Measurements from ENCODE around the gene LMNA. TPM values are rescaled to one million over a fixed set of nuclear protein-coding genes. Genes with fewer than 3 reads are reported as not detected.

Gene LMNA
- total and polyA plus RNA-seq, 10 of the 15 experiments (the other 5 are each of a cell fraction or from before 2014, with no cell fraction given): 0.42 to 334 (median 81.1) TPM

GRCh38 chr1:156115514-156116374, 1.2 kb downstream of the LMNA start:
- DNase-seq (ENCODE audit: low read depth, low spot score): no peak
- RAD21 ChIA-PET (ENCODE audit: unreplicated experiment): interaction anchor here (0.8 to 22.2 kb wide), 6 partner anchors 12 to 173 kb away, joined by 3 to 695 read pairs (median 4); partner anchors contain the start of gene PMF1
- no peaks in the 10 kb centered on the region for H3K36me3 ChIP-seq (ENCODE audit: control insufficient read depth in 2 of 2, insufficient read depth in 2 of 2, low read length in 1 of 2)
- peak overlapping the region; percentile 94 for H3K4me3 ChIP-seq
- H3K9ac ChIP-seq (ENCODE audit: control insufficient read depth, insufficient read depth, low read length): peak overlapping the region; percentile 86
- intact Hi-C loops (cut with micrococcal nuclease; ENCODE audit: unreplicated experiment): no loop called here
- no peaks in the 10 kb centered on the region for H4K20me1 ChIP-seq (ENCODE audit: control insufficient read depth, insufficient read depth)
- CTCF ChIA-PET: interaction anchor here (1.1 to 25.7 kb wide), 6 partner anchors 7 to 109 kb away, joined by 4 to 1294 read pairs (median 5); no protein-coding TSS in a partner anchor
- ATAC-seq: peak; percentile 2
- H3K27ac ChIP-seq (ENCODE audit: control insufficient read depth, insufficient read depth): peak overlapping the region; percentile 53
- peak overlapping the region; percentile 79 for H3K4me2 ChIP-seq (ENCODE audit: control insufficient read depth, insufficient read depth)
- H3K4me1 ChIP-seq (ENCODE audit: control insufficient read depth, insufficient read depth, low read length): peaks cover 23% of the 10 kb centered on the region
- BruUV-seq (replicated peaks): TSS peak; percentile 57
- no peaks in the 10 kb centered on the region for H3K27me3 ChIP-seq (replicated peaks in 1 of 2; ENCODE audit: control insufficient read depth in 2 of 2, insufficient read depth in 2 of 2, low read length in 1 of 2)
- POLR2A ChIA-PET: interaction anchor here (0.6 to 12.7 kb wide), 9 partner anchors 8 to 181 kb away, joined by 3 to 128 read pairs (median 11); partner anchors contain the start of gene PMF1
- H2AFZ ChIP-seq (ENCODE audit: control insufficient read depth, low read depth, low read length): peak overlapping the region; percentile 29; the same call in 1 of the 2 replicates
- 6% methylated on average over 19 of the region's 19 CpGs for WGBS (ENCODE audit: insufficient coverage, insufficient replicate concordance, low lambda C conversion rate, missing lambda C conversion rate)
- peaks cover 54% of the 10 kb centered on the region for H3K79me2 ChIP-seq (ENCODE audit: control insufficient read depth, insufficient read depth, low read length)
- SMC1A ChIA-PET (ENCODE audit: uncharacterized antibody, unreplicated experiment): interaction anchor here (0.6 to 23.6 kb wide), 4 partner anchors 13 to 109 kb away, joined by 3 to 874 read pairs (median 48); no protein-coding TSS in a partner anchor
- H3K9me3 ChIP-seq (replicated peaks; ENCODE audit: control insufficient read depth, insufficient read depth, low read length): no peaks in the 10 kb centered on the region
- in situ Hi-C loops (cut with MboI): no loop called here
- no peak for FAIRE-seq
- TF ChIP-seq CEBPB (IDR thresholded peaks at IDR 0.05; ENCODE audit: borderline replicate concordance in 1 of 2, low read depth in 2 of 2, low read length in 2 of 2) (no peak), HCFC1 (IDR thresholded peaks at IDR 0.05; ENCODE audit: low read length) (no peak), SREBF1 (IDR thresholded peaks at IDR 0.05; ENCODE audit: low read length) (no peak), IRF4 (IDR thresholded peaks at IDR 0.05; ENCODE audit: low read depth, low read length) (no peak), HDAC6 (IDR thresholded peaks at IDR 0.05; ENCODE audit: unreplicated experiment) (no peak), PML (IDR thresholded peaks at IDR 0.05; ENCODE audit: low read length) (no peak), ZBED1 (IDR thresholded peaks at IDR 0.05; ENCODE audit: borderline replicate concordance) (no peak), ELK1 (IDR thresholded peaks at IDR 0.05; ENCODE audit: low read depth, low read length) (no peak), ZNF24 (IDR thresholded peaks at IDR 0.05) (no peak), RELA (IDR thresholded peaks at IDR 0.05; ENCODE audit: borderline replicate concordance, partially characterized antibody) (no peak), CBX3 (IDR thresholded peaks at IDR 0.05; ENCODE audit: borderline replicate concordance, low read depth) (no peak), ESRRA (IDR thresholded peaks at IDR 0.05; ENCODE audit: low read length) (no peak), NR2C2 (IDR thresholded peaks at IDR 0.05; ENCODE audit: borderline replicate concordance, control insufficient read depth, insufficient read length, low read depth) (no peak), KDM1A (IDR thresholded peaks at IDR 0.05; ENCODE audit: borderline replicate concordance) (no peak), SKIL (IDR thresholded peaks at IDR 0.05; ENCODE audit: low read depth, poor library complexity, severe bottlenecking) (no peak)
- TF ChIP-seq, protein P1, sequence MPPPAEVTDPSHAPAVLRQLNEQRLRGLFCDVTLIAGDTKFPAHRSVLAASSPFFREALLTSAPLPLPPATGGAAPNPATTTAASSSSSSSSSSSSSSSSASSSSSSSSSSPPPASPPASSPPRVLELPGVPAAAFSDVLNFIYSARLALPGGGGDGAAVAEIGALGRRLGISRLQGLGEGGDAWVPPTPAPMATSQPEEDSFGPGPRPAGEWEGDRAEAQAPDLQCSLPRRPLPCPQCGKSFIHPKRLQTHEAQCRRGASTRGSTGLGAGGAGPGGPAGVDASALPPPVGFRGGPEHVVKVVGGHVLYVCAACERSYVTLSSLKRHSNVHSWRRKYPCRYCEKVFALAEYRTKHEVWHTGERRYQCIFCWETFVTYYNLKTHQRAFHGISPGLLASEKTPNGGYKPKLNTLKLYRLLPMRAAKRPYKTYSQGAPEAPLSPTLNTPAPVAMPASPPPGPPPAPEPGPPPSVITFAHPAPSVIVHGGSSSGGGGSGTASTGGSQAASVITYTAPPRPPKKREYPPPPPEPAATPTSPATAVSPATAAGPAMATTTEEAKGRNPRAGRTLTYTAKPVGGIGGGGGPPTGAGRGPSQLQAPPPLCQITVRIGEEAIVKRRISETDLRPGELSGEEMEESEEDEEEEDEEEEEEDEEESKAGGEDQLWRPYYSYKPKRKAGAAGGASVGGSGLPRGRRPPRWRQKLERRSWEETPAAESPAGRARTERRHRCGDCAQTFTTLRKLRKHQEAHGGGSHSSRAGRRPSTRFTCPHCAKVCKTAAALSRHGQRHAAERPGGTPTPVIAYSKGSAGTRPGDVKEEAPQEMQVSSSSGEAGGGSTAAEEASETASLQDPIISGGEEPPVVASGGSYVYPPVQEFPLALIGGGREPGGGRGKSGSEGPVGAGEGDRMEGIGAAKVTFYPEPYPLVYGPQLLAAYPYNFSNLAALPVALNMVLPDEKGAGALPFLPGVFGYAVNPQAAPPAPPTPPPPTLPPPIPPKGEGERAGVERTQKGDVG (CRISPR knock-in tag; IDR thresholded peaks at IDR 0.05): no peak

Measured in GM12878 (cell line).